GM10266 (cell line): Measurements from ENCODE around the gene SIRT7.

Experiments
- DNase-seq: peaks from one replicate; pipeline ENCODE4 v3.0.0; 2012; ENCODE audit errors: extremely low spot score
- CTCF ChIP-seq: IDR thresholded peaks from 2 replicates; pipeline ENCODE4 v1.5.1; 2012; ENCODE audit warnings: mild to moderate bottlenecking, low read depth; ENCODE audit not compliant: control insufficient read depth, insufficient read depth; ENCODE audit errors: missing control alignments

The SIRT7 gene

GRCh38 chr17:81888105-81888987, 29.6 kb downstream of the SIRT7 start:
- TF ChIP-seq CTCF, result no peak

GRCh38 chr17:81885869-81886548, 32.0 kb downstream of the SIRT7 start:
- no peak for TF ChIP-seq CTCF
- DNase-seq, result no peak

More at GRCh38 chr17:81888105-81888987, 29.6 kb downstream of the SIRT7 start:
- no peak for DNase-seq

GRCh38 chr17:81885454-81885853, 32.5 kb downstream of the SIRT7 start:
- no peak for TF ChIP-seq CTCF
- no peak for DNase-seq

- TF ChIP-seq CTCF, result no peak
- DNase-seq, result no peak
Measured at GRCh38 chr17:81884968-81885367, 33.0 kb downstream of the SIRT7 start.

GRCh38 chr17:81884520-81884919, 33.5 kb downstream of the SIRT7 start:
- no peak for DNase-seq
- TF ChIP-seq CTCF, result no peak

GRCh38 chr17:81879121-81879520, 38.9 kb downstream of the SIRT7 start:
- no peak for TF ChIP-seq CTCF
- no peak for DNase-seq

GRCh38 chr17:81878294-81878693, 39.7 kb downstream of the SIRT7 start:
- no peak for DNase-seq
- no peak for TF ChIP-seq CTCF
